SH-SY5Y (cell line): ENCODE data around the gene ADCYAP1R1.

Experiments used
- GATA2 ChIP-seq: IDR thresholded peaks from 2 replicates; pipeline ENCODE4 v1.6.1; 2011; ENCODE audit warnings: mild to moderate bottlenecking, low read depth, low read length
- GATA3 ChIP-seq: IDR thresholded peaks from 2 replicates; pipeline ENCODE4 v1.6.1; 2011; ENCODE audit warnings: low read depth, mild to moderate bottlenecking, low read length, moderate library complexity

- TF ChIP-seq GATA2: no peak
- TF ChIP-seq GATA3: no peak
These were observed 42.2 kb downstream of the ADCYAP1R1 start for GRCh38 chr7:31094271-31094670.
